NCI-H446 treated with DMSO at 0.1 percent for 48 hours (cell line): ENCODE measurements around the gene AHRR.
"Not testable (repeated sequence)": the region's sequence is repeated elsewhere in the genome, so short reads cannot be mapped to it uniquely, and the experiment has no call there.

ENCODE experiments used
- DNase-seq: peaks from one replicate; lab custom pipeline; 2025; lab: John Stamatoyannopoulos, UW

The AHRR gene

DNA sequence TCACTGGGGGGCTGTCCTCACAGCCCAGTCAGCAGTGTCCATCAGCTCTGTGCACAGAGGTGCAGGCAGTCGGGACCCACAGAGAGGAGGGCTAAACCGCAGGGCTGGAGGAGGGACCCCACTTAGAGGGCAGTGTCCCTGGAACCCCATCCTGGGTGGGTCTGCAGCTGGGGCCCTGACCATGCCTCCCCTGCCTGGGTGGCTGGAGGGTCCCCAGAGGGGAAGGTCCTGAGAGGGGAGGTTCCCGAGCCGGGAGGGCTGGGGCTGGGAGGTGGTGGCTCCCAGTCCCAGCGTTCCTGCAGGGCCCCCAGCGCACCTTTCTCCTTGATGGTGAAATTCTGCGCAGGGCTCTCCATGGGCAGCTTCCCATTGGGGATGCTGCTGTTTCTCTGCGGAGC lies 154.2 kb downstream of the AHRR start:
- no peak for DNase-seq

DNA sequence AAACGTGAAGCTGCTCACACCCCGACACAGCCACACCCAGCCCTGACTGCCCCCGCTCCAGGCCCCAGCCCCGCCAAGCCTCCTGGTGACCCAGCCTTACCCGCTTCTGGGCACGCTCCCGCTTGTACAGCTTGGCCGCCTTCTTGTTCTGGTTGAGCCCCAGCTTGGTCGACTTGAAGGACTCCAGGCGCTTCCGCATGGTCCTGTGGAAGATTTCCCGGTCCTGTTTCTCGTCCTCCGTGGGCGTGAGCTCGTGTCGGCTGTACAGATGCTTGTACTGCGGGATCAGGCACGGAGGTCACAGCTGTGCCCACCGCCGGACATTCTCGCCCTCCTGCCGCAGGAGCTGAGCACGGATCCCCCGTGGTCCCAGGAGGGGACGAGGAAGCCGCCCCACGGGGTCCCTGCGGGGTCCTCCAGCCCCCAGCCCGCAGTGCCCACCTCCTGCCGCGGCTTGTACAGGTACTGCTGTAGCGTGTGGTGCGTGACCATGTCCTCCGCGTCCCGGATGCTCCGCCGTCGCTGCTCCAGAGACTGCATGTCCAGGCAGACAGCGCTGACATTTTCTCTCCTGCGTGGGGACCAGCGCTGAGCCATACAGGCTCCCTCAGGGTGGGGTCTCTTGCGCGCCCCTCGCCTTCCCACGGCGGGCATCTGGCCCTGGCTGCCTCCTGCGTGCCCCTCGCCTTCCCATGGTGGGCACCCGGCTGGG lies 154.7 kb downstream of the AHRR start:
- no peak for DNase-seq

DNA sequence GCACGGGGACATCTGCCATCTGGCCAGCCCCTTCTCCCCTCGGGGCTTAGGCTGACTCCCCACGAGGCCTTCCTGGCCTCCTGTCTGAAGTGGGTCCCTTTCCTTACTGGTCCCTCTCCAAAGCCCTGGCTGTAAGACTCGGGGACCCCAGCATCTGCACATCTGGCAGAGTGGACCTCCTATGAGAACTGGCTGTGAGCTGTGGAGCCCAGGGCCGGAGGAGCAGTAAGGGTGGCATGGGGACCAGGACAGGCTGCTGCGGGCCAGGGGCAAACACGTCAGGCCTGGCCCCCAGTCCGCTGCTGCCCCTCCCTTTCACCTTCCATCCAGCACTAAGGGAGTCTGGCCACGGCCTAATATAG lies 155.3 kb downstream of the AHRR start:
- DNase-seq: no peak

- no peak for DNase-seq
These were observed 155.7 kb downstream of the AHRR start for GRCh38 chr5:477247-477646.

GRCh38 chr5:477871-478270 lies 156.4 kb downstream of the AHRR start:
- no peak for DNase-seq

DNA sequence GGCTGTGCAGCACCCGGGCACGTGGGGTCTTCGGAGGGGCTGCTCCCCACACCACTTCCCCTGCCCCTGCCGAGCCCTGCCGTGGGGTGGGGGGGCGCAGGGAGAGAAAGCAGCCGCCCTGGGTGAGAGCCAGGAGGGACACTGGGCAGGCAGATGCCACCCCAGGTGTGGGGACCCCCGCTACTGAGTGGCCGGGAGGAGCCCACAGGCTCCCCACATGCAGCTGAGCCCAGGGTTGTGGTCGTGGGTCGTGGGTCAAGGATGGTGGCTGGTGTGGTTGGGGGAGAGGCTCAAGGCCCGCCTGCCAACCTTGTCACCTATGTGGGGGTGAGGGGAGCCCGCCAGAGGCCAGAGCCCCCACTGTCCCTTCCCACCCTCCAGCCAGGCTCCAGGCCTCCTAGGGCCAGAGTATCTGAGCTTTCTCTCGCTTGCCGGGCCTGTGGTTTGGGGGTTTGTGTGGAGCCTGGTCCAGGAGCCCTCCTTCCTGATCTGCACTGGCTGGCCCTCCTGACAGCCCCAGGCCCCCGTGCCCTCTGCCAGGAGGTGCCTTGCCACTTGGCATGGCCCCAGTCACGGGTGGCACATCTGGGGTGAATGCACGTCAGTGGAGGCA lies 157.0 kb downstream of the AHRR start:
- DNase-seq: no peak

GRCh38 chr5:478982-479535 lies 157.5 kb downstream of the AHRR start:
- DNase-seq: no peak

DNA sequence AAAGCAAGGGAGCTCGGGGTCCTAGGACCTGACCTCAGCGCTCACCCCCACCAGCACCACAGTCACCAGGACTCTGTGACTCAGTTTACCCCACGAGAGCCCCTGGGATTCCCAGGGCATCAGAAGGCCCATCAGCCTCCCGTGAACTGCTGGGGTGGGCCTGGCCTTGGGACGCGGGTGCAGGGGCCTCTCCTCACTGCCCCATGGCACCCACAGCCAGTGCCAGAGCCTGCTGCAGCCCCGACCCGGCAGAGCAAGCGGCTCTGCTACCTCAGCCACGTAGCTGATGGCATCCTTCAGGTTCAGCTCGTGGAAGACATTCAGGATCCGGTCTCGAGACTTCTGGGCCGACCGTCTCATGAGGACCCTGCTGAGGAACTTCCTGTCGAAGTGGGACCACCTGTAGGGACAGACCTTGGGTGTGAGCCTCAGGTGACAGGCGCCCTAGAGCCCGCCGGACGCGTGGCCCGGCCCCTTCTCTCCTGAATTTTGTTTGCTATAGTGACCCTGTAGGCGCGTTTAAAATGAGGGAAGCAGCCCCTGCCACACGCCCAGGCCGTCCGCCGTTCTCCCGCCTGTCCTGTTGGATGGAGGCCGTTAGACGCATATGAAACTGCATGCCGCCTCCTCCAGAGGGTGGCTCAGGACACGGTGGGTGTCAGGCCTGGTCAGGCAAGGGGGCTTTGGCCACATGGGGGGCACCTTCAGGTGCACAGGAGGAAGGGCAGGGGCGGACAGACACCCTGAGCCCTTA lies 158.2 kb downstream of the AHRR start:
- no peak for DNase-seq

DNA sequence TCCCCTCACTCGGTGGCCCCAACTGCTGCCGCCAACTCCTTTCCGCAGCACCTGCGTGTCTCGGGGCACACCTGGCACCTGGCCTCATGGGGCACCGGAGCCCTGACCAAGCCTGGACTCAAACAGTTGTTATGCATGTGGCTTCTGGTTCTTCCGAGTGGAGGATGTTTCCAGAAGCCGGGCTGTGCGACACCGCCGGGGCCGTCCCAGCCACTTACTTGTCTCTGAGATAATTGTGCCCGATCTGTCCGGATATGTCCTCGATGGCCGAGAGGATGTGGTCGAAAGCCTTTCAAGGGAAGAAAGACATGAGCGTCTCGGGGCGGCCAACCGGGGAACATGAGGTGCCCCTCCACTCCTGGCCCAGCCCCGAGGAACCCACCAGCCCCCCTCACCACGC lies 159.8 kb downstream of the AHRR start:
- DNase-seq: no peak

GRCh38 chr5:482021-482420 lies 160.5 kb downstream of the AHRR start:
- no peak for DNase-seq

- DNase-seq: no peak
These were observed 161.0 kb downstream of the AHRR start for GRCh38 chr5:482506-482905.

DNA sequence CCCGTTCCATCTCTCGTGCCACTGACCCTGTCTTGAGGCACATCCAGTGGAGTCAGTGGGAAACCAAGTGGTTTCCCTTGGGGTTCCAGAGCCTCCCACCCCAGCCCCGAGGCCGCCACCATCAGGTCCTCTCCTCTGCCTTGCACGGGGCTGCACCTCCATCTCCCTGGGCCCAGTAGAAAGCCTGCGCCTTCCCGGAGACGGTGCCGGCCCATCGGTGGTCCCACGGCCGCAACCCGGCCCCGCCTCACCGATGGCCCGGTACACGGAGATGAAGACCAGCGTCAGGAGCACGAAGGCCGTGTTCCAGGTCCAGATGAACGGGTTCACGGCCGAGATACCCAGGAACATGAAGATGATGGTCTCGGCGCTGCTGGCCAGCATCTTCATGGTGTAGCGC lies 161.5 kb downstream of the AHRR start:
- DNase-seq: no peak

- DNase-seq: no peak
These were observed 162.1 kb downstream of the AHRR start for GRCh38 chr5:483434-484140.

GRCh38 chr5:484556-484955 lies 163.0 kb downstream of the AHRR start:
- DNase-seq: no peak

GRCh38 chr5:485113-485945 lies 163.8 kb downstream of the AHRR start:
- no peak for DNase-seq

- DNase-seq: no peak
These were observed 164.5 kb downstream of the AHRR start for GRCh38 chr5:485946-486491.

- DNase-seq: not testable (repeated sequence)
These were observed 165.1 kb downstream of the AHRR start for GRCh38 chr5:486597-486996.
